ENCODE data around the gene CHSY3.

CHSY3 gene

GRCh38 chr5:129951039-129951438, 46.8 kb downstream of the CHSY3 start:
- no peak for DNase-seq

- DNase-seq: no peak
These were observed 54.3 kb downstream of the CHSY3 start for GRCh38 chr5:129958581-129958980.

- DNase-seq: no peak
These were observed 56.6 kb downstream of the CHSY3 start for GRCh38 chr5:129960831-129961230.

GRCh38 chr5:129962506-129962905, 58.2 kb downstream of the CHSY3 start:
- no peak for DNase-seq

GRCh38 chr5:129963359-129963758, 59.1 kb downstream of the CHSY3 start:
- no peak for DNase-seq

GRCh38 chr5:129966071-129966470, 61.8 kb downstream of the CHSY3 start:
- no peak for DNase-seq

- DNase-seq: no peak
These were observed 67.4 kb downstream of the CHSY3 start for GRCh38 chr5:129971714-129972113.

GRCh38 chr5:129972465-129973141, 68.3 kb downstream of the CHSY3 start:
- DNase-seq: no peak

GRCh38 chr5:129973716-129974426, 69.6 kb downstream of the CHSY3 start:
- no peak for DNase-seq

GRCh38 chr5:129977810-129978209, 73.5 kb downstream of the CHSY3 start:
- DNase-seq: no peak

GRCh38 chr5:129978270-129978669, 74.0 kb downstream of the CHSY3 start:
- no peak for DNase-seq

GRCh38 chr5:129988453-129988852, 84.2 kb downstream of the CHSY3 start:
- no peak for DNase-seq

- no peak for DNase-seq
These were observed 87.5 kb downstream of the CHSY3 start for GRCh38 chr5:129991780-129992179.

GRCh38 chr5:129996896-129997295, 92.6 kb downstream of the CHSY3 start:
- no peak for DNase-seq

GRCh38 chr5:130000460-130000859, 96.2 kb downstream of the CHSY3 start:
- DNase-seq: no peak

GRCh38 chr5:130002183-130002582, 97.9 kb downstream of the CHSY3 start:
- no peak for DNase-seq

GRCh38 chr5:130002876-130003275, 98.6 kb downstream of the CHSY3 start:
- no peak for DNase-seq

GRCh38 chr5:130011986-130012385, 107.7 kb downstream of the CHSY3 start:
- DNase-seq: no peak

- no peak for DNase-seq
These were observed 112.9 kb downstream of the CHSY3 start for GRCh38 chr5:130017173-130017572.

GRCh38 chr5:130018641-130019040, 114.4 kb downstream of the CHSY3 start:
- DNase-seq: no peak

- DNase-seq: no peak
These were observed 116.7 kb downstream of the CHSY3 start for GRCh38 chr5:130021000-130021399.

GRCh38 chr5:130021876-130022275, 117.6 kb downstream of the CHSY3 start:
- no peak for DNase-seq

GRCh38 chr5:130023604-130024003, 119.3 kb downstream of the CHSY3 start:
- DNase-seq: no peak

GRCh38 chr5:130024006-130024405, 119.7 kb downstream of the CHSY3 start:
- no peak for DNase-seq

GRCh38 chr5:130025511-130025910, 121.2 kb downstream of the CHSY3 start:
- no peak for DNase-seq

All from stimulated activated naive CD4-positive, alpha-beta T cell treated with Interleukin-2 at 50 U/mL for 16 hours (primary cell).